Measurements from ENCODE around the gene NDST1. TPM values are rescaled to one million over a fixed set of nuclear protein-coding genes. Genes with fewer than 3 reads are reported as not detected.

Gene NDST1
- total RNA-seq, 2 donors from 2014 or later: 112 to 131 TPM

- no peak for TF ChIP-seq CTCF (IDR thresholded peaks at IDR 0.05)
- DNase-seq (ENCODE audit: low spot score): no peak
These were observed 60.7 kb downstream of the NDST1 start for GRCh38 chr5:150568663-150569062.

GRCh38 chr5:150570333-150570732 is 62.4 kb downstream of the NDST1 start:
- no peak for TF ChIP-seq CTCF (IDR thresholded peaks at IDR 0.05)
- Histone ChIP-seq H3K36me3 (no peaks in the 10 kb centered on the region), H3K27ac (no peak overlapping the region), H3K27me3 (replicated peaks; ENCODE audit: insufficient read depth) (no peaks in the 10 kb centered on the region), H3K4me3 (no peak overlapping the region), H3K9me3 (no peaks in the 10 kb centered on the region), H3K4me1 (ENCODE audit: control insufficient read depth in 1 of 2, low read depth in 2 of 2) (no peaks in the 10 kb centered on the region)
- DNase-seq (ENCODE audit: low spot score) (no peak), ATAC-seq (ENCODE audit: insufficient number of reproducible peaks, low FRiP score, low read depth) (no peak)

More at GRCh38 chr5:150568663-150569062, 60.7 kb downstream of the NDST1 start:
- Histone ChIP-seq H3K4me3 (no peak overlapping the region), H3K27me3 (replicated peaks; ENCODE audit: insufficient read depth) (no peaks in the 10 kb centered on the region), H3K36me3 (no peaks in the 10 kb centered on the region), H3K27ac (no peak overlapping the region), H3K9me3 (no peaks in the 10 kb centered on the region), H3K4me1 (ENCODE audit: control insufficient read depth in 1 of 2, low read depth in 2 of 2) (no peaks in the 10 kb centered on the region)
- no peak for ATAC-seq (ENCODE audit: insufficient number of reproducible peaks, low FRiP score, low read depth)

- Histone ChIP-seq H3K4me1 (ENCODE audit: control insufficient read depth in 1 of 2, low read depth in 2 of 2) (no peaks in the 10 kb centered on the region), H3K9me3 (no peaks in the 10 kb centered on the region), H3K27me3 (replicated peaks; ENCODE audit: insufficient read depth) (no peaks in the 10 kb centered on the region), H3K36me3 (no peaks in the 10 kb centered on the region), H3K4me3 (no peak overlapping the region), H3K27ac (no peak overlapping the region)
- DNase-seq (ENCODE audit: low spot score) (no peak), ATAC-seq (ENCODE audit: insufficient number of reproducible peaks, low FRiP score, low read depth) (no peak)
- TF ChIP-seq CTCF (IDR thresholded peaks at IDR 0.05): no peak
These were observed 63.9 kb downstream of the NDST1 start for GRCh38 chr5:150571836-150572235.

GRCh38 chr5:150573216-150573615 is 65.3 kb downstream of the NDST1 start:
- DNase-seq (ENCODE audit: low spot score): no peak
- H3K4me3 ChIP-seq: no peak overlapping the region
- no peak for ATAC-seq (ENCODE audit: insufficient number of reproducible peaks, low FRiP score, low read depth)
- H3K4me1 ChIP-seq (ENCODE audit: control insufficient read depth in 1 of 2, low read depth in 2 of 2): no peaks in the 10 kb centered on the region
- H3K27ac ChIP-seq: no peak overlapping the region
- no peak for TF ChIP-seq CTCF (IDR thresholded peaks at IDR 0.05)
- H3K27me3 ChIP-seq (replicated peaks; ENCODE audit: insufficient read depth): no peaks in the 10 kb centered on the region
- no peaks in the 10 kb centered on the region for H3K9me3 ChIP-seq
- H3K36me3 ChIP-seq: no peaks in the 10 kb centered on the region

GRCh38 chr5:150573867-150574817 is 66.2 kb downstream of the NDST1 start:
- DNase-seq (ENCODE audit: low spot score) (no peak), ATAC-seq (ENCODE audit: insufficient number of reproducible peaks, low FRiP score, low read depth) (no peak)
- Histone ChIP-seq H3K36me3 (no peaks in the 10 kb centered on the region), H3K4me1 (ENCODE audit: control insufficient read depth in 1 of 2, low read depth in 2 of 2) (no peaks in the 10 kb centered on the region), H3K27me3 (replicated peaks; ENCODE audit: insufficient read depth) (no peaks in the 10 kb centered on the region), H3K27ac (no peak overlapping the region), H3K9me3 (no peaks in the 10 kb centered on the region), H3K4me3 (no peak overlapping the region)
- no peak for TF ChIP-seq CTCF (IDR thresholded peaks at IDR 0.05)

All from thoracic aorta (tissue), 2 donors.